ENCODE measurements around the gene CFAP70. TPM values are rescaled to one million over a fixed set of nuclear protein-coding genes. Genes with fewer than 3 reads are reported as not detected.
A peak's percentile ranks its signal among the peaks of the same experiment; 100 is the strongest.

CFAP70 gene
- total RNA-seq, result 1.2 and 2.6 TPM in 2 replicates

DNA sequence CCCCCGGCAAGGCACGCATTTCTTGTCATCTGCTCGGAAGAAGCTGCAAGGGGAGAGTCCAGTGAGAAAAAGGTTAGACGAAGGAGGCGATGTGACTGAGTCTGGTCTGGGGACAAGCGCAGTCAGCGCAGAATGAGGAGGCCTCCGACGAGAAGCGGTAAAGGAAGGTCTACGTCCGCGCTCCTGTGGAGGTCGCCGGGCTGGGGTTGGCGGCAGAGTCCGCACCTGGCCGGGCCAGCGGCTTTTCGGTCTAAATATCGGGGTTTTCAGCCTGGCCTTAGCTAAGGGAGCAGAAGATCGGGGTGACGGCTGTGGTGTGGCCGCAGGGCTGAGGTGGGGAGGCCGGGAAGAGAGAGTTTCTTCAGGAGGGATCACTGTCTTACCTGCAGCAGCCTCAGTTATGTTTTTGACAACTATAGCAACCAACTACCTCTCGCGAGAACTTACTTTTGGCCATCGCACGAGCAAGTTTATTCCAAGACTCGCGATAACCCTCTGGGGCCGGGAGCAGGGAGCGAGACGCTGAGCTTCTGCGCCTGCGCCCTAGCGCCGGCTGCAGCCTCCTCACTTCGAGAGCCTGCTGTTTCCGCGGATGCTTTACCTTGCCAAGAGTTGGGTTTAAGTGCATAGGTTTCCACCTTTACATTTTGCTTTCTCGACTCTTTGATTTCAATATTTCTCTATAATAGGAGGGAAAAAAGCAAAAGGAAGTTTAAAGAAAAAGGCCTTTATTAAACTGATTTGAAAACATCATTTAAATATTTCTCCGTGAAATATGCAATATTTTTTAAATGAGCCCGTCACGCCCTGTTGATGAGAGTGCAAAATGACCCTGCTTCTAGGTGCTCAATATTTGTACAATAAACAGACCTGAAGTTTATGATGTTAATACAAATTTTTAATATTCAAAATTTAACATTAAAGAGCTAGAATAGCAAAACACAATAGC, at the start of gene CFAP70:
TSS of gene CFAP70 (minus strand) at position 534 of the 949 bp plus-strand sequence. CDS start 4,068 bp downstream, outside the sequence.
- DNase-seq (ENCODE audit: low read depth), result peak; percentile 90
- Histone ChIP-seq H3K36me3 (ENCODE audit: control insufficient read depth, insufficient read depth, low read length) (no peaks in the 10 kb centered on the region), H3K4me3 (ENCODE audit: low read depth, low read length) (peak within 1 kb of the TSS; percentile 65), H3K27me3 (ENCODE audit: control insufficient read depth, insufficient read depth, low read length) (no peaks in the 10 kb centered on the region)
- TF ChIP-seq, protein P1, sequence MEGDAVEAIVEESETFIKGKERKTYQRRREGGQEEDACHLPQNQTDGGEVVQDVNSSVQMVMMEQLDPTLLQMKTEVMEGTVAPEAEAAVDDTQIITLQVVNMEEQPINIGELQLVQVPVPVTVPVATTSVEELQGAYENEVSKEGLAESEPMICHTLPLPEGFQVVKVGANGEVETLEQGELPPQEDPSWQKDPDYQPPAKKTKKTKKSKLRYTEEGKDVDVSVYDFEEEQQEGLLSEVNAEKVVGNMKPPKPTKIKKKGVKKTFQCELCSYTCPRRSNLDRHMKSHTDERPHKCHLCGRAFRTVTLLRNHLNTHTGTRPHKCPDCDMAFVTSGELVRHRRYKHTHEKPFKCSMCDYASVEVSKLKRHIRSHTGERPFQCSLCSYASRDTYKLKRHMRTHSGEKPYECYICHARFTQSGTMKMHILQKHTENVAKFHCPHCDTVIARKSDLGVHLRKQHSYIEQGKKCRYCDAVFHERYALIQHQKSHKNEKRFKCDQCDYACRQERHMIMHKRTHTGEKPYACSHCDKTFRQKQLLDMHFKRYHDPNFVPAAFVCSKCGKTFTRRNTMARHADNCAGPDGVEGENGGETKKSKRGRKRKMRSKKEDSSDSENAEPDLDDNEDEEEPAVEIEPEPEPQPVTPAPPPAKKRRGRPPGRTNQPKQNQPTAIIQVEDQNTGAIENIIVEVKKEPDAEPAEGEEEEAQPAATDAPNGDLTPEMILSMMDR (IDR thresholded peaks at IDR 0.05; ENCODE audit: insufficient read depth, low read length, poor library complexity, severe bottlenecking), result no peak

DNA sequence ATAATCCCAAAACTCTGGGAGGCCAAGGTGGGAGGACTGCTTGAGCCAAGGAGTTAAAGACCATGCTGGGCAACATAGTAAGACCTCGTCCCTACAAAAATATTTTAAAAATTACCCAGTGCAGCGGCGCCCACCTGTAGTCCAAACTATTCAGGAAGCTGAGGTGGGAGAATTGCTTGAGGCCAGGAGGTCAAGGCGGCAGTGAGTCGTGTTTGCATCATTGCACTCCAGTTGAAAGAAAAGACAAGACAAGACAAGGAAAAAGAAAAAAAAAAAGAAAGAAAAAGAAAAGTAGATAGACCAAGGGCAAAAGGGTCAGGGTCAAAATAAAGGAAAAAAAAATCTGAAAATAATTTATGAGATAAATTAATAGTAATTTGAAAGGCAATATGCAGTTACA, 49.4 kb upstream of the CFAP70 start:
- H3K27me3 ChIP-seq (ENCODE audit: control insufficient read depth, insufficient read depth, low read length), result no peaks in the 10 kb centered on the region
- H3K36me3 ChIP-seq (ENCODE audit: control insufficient read depth, insufficient read depth, low read length), result no peaks in the 10 kb centered on the region
- no peak overlapping the region for H3K4me3 ChIP-seq (ENCODE audit: low read depth, low read length)
- TF ChIP-seq, protein P1 (IDR thresholded peaks at IDR 0.05; ENCODE audit: insufficient read depth, low read length, poor library complexity, severe bottlenecking), result no peak
- no peak for DNase-seq (ENCODE audit: low read depth)

DNA sequence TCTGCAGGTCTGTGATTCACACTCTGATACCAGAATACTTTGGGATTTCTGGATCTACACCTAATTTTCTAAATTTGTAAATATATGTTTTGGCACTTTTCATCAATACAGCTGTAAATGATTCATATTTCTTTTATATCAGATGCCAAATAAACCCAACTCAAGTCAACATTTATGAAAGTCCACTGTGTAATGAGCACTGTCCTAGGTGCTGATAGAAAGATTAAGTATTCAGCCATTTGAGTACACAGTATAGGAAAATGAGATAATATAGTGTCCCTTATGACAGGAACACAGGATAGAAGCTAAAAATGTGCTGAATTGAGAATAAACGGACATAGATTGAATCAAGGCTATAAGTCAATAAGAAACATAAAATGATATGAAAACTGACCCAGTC, 48.8 kb upstream of the CFAP70 start:
- Histone ChIP-seq H3K27me3 (ENCODE audit: control insufficient read depth, insufficient read depth, low read length) (no peaks in the 10 kb centered on the region), H3K36me3 (ENCODE audit: control insufficient read depth, insufficient read depth, low read length) (no peaks in the 10 kb centered on the region), H3K4me3 (ENCODE audit: low read depth, low read length) (no peak overlapping the region)
- DNase-seq (ENCODE audit: low read depth), result no peak
- TF ChIP-seq, protein P1 (IDR thresholded peaks at IDR 0.05; ENCODE audit: insufficient read depth, low read length, poor library complexity, severe bottlenecking), result no peak

DNA sequence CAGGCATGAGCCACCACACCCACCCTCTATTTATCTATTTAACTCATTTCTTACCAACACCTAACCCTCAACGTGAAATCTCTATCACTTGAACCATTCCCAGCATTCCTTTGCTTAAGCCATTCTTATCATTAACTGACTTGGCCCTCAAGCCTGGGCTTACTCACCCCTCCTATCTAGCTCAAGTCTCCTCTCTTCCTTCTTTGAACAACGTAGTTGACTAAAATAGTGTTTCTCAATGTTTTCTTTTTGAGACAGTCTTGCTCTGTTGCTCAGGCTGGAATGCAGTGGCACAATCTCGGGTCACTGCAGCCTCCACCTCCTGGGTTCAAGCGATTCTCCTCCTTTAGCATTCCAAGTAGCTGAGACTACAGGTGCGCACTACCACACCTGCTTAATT, 48.2 kb upstream of the CFAP70 start:
- TF ChIP-seq, protein P1 (IDR thresholded peaks at IDR 0.05; ENCODE audit: insufficient read depth, low read length, poor library complexity, severe bottlenecking), result no peak
- Histone ChIP-seq H3K36me3 (ENCODE audit: control insufficient read depth, insufficient read depth, low read length) (no peaks in the 10 kb centered on the region), H3K4me3 (ENCODE audit: low read depth, low read length) (no peak overlapping the region), H3K27me3 (ENCODE audit: control insufficient read depth, insufficient read depth, low read length) (no peaks in the 10 kb centered on the region)
- no peak for DNase-seq (ENCODE audit: low read depth)

DNA sequence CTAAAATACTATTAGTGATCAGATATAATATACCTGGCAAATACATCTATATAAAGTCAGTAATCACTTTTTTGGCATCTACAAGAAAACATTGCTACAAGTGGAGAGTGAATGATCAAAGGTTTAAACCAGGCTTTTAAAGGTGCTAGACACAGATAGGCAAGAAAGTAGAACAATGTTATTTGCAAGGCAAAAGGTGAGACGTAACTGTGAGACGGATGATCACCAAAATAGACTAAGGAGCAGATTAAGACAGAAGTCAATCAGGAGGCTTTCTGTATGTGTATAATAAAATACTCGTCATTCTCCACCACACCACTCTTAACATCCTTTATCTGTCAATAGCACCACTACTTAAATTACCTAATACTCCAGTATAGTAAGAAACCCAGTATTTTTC, 46.9 kb upstream of the CFAP70 start:
- DNase-seq (ENCODE audit: low read depth), result no peak
- H3K36me3 ChIP-seq (ENCODE audit: control insufficient read depth, insufficient read depth, low read length), result no peaks in the 10 kb centered on the region
- no peak overlapping the region for H3K4me3 ChIP-seq (ENCODE audit: low read depth, low read length)
- TF ChIP-seq, protein P1 (IDR thresholded peaks at IDR 0.05; ENCODE audit: insufficient read depth, low read length, poor library complexity, severe bottlenecking), result no peak
- H3K27me3 ChIP-seq (ENCODE audit: control insufficient read depth, insufficient read depth, low read length), result no peaks in the 10 kb centered on the region

Measured in kidney epithelial cell (primary cell).